KMS-11 (cell line): ENCODE measurements around the gene MSI2.

Source experiments
- H2AFZ ChIP-seq: fragments of 200-600 bp; sonication (generic); 2 replicates; pipeline ENCODE4 v1.6.1; 2016; ENCODE audit warnings: antibody characterized with exemption, mixed run types, low read depth
- H3K27ac ChIP-seq: fragments of 200-600 bp; sonication (generic); 2 replicates; pipeline ENCODE4 v1.6.1; 2016; ENCODE audit warnings: mild to moderate bottlenecking, mixed run types
- H3K27me3 ChIP-seq: fragments of 200-600 bp; sonication (generic); 2 replicates; pipeline ENCODE4 v1.6.1; 2017; ENCODE audit warnings: mild to moderate bottlenecking, low read depth, mixed run types, moderate library complexity; ENCODE audit not compliant: insufficient read depth
- H3K36me3 ChIP-seq: fragments of 200-600 bp; sonication (generic); 2 replicates; pipeline ENCODE4 v1.6.1; 2017; ENCODE audit warnings: mild to moderate bottlenecking, mixed run types; ENCODE audit not compliant: insufficient read depth
- H3K4me1 ChIP-seq: fragments of 200-600 bp; sonication (generic); 2 replicates; pipeline ENCODE4 v1.6.1; 2016; ENCODE audit warnings: mild to moderate bottlenecking, low read depth, mixed run types; ENCODE audit not compliant: poor library complexity, severe bottlenecking
- H3K4me2 ChIP-seq: fragments of 200-600 bp; sonication (generic); 2 replicates; pipeline ENCODE4 v1.7.0; 2016; ENCODE audit warnings: mild to moderate bottlenecking, mixed run types
- H3K4me3 ChIP-seq: fragments of 200-600 bp; sonication (generic); IDR thresholded peaks from 2 replicates; pipeline ENCODE4 v1.6.1; 2017; ENCODE audit warnings: low read depth, low read length, mixed read lengths; ENCODE audit not compliant: insufficient read depth
- H3K79me2 ChIP-seq: fragments of 200-600 bp; sonication (generic); 2 replicates; pipeline ENCODE4 v1.6.1; 2016; ENCODE audit warnings: low read depth, mixed run types; ENCODE audit not compliant: insufficient read depth
- H3K9ac ChIP-seq: fragments of 200-600 bp; sonication (generic); 2 replicates; pipeline ENCODE4 v1.6.1; 2016; ENCODE audit warnings: mild to moderate bottlenecking, mixed run types
- H4K20me1 ChIP-seq: fragments of 200-600 bp; sonication (generic); 2 replicates; pipeline ENCODE4 v1.6.1; 2016; ENCODE audit warnings: mild to moderate bottlenecking, mixed run types; ENCODE audit not compliant: insufficient read depth
- TF ChIP-seq, protein P1 (sequence below): fragments of 200-600 bp; sonication (generic); conservative IDR thresholded peaks from 2 replicates; pipeline ENCODE4 v1.6.1; 2017; ENCODE audit warnings: low read depth, mild to moderate bottlenecking, antibody characterized with exemption, low read length, moderate library complexity, mixed read lengths

MSI2 gene

GRCh38 chr17:57388131-57388725 lies 131.9 kb downstream of the MSI2 start:
- H3K36me3 ChIP-seq, result no peaks in the 10 kb centered on the region
- H3K27ac ChIP-seq, result no peak overlapping the region
- H4K20me1 ChIP-seq, result no peaks in the 10 kb centered on the region
- H3K4me2 ChIP-seq, result no peak overlapping the region
- no peak overlapping the region for H3K9ac ChIP-seq
- H3K79me2 ChIP-seq, result peaks cover 43% of the 10 kb centered on the region; the same call in 1 of the 2 replicates
- H3K4me3 ChIP-seq, result no peak overlapping the region
- no peak overlapping the region for H2AFZ ChIP-seq
- H3K4me1 ChIP-seq, result no peaks in the 10 kb centered on the region
- TF ChIP-seq, protein P1, sequence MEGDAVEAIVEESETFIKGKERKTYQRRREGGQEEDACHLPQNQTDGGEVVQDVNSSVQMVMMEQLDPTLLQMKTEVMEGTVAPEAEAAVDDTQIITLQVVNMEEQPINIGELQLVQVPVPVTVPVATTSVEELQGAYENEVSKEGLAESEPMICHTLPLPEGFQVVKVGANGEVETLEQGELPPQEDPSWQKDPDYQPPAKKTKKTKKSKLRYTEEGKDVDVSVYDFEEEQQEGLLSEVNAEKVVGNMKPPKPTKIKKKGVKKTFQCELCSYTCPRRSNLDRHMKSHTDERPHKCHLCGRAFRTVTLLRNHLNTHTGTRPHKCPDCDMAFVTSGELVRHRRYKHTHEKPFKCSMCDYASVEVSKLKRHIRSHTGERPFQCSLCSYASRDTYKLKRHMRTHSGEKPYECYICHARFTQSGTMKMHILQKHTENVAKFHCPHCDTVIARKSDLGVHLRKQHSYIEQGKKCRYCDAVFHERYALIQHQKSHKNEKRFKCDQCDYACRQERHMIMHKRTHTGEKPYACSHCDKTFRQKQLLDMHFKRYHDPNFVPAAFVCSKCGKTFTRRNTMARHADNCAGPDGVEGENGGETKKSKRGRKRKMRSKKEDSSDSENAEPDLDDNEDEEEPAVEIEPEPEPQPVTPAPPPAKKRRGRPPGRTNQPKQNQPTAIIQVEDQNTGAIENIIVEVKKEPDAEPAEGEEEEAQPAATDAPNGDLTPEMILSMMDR, result no peak
- H3K27me3 ChIP-seq, result no peaks in the 10 kb centered on the region

DNA sequence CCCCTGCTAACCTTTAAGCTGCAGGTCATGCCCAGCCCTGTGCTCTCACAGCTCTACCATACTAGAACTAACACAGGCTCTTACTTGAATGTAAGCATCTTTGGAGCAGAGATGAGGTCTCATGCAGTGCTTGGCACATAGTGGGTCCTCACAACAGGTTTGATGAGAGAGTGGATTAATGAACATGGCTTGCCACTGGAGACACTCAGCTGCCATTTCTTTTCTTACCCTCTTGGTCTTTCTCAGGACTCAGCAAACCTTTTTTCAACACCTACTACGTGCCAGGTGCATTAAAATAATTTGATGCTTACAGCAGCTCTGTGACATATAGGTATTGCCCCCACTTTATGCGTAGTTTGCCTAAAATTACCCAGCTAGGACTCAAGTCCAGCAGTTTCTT lies 133.2 kb downstream of the MSI2 start:
- no peaks in the 10 kb centered on the region for H3K27me3 ChIP-seq
- no peaks in the 10 kb centered on the region; the same call in 1 of the 2 replicates for H4K20me1 ChIP-seq
- H3K4me1 ChIP-seq, result no peaks in the 10 kb centered on the region
- no peak overlapping the region for H3K27ac ChIP-seq
- TF ChIP-seq, protein P1, result no peak
- no peaks in the 10 kb centered on the region for H3K36me3 ChIP-seq
- no peak overlapping the region for H3K9ac ChIP-seq
- H3K4me2 ChIP-seq, result no peak overlapping the region
- peaks cover 52% of the 10 kb centered on the region for H3K79me2 ChIP-seq
- H2AFZ ChIP-seq, result no peak overlapping the region
- no peak overlapping the region for H3K4me3 ChIP-seq

- Histone ChIP-seq H3K36me3 (no peaks in the 10 kb centered on the region), H3K79me2 (peaks cover 57% of the 10 kb centered on the region)
- TF ChIP-seq, protein P1, result no peak
Measured at GRCh38 chr17:57391076-57391825, 134.9 kb downstream of the MSI2 start.

DNA sequence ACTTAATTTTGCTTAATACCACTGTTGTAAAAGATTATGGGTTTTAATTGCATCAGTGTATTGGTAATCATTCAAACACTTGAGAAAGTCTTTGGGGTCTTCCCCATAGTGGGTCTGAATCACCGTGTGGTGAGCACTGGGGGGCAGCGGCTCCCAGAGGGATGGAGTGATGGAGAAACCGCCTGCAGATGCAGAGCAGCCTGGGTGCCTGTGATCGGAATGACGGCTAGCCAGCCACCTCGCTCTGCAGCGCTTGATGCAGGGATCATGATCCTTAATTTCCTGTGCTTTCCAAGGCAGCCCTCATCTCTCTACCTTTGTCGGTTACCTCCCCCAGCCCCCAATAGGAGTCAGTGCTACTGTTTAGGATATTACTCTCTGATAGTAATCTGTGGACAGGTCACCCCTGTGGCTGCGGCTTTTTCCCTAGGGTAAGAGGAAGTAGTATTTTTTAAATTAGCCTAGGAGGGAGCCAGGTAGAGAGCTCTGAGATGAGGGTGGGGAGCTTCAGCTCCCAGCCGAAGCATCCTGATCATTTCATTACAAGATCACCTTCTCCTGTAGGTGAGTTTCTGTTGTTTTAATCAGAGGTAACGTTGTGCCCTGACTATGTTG lies 135.6 kb downstream of the MSI2 start:
- Histone ChIP-seq H3K27me3 (no peaks in the 10 kb centered on the region), H3K4me2 (no peak overlapping the region), H3K4me3 (no peak overlapping the region), H4K20me1 (no peaks in the 10 kb centered on the region; the same call in 1 of the 2 replicates), H3K27ac (no peak overlapping the region), H3K4me1 (no peaks in the 10 kb centered on the region), H3K36me3 (no peaks in the 10 kb centered on the region), H3K79me2 (peaks cover 58% of the 10 kb centered on the region), H3K9ac (no peak overlapping the region), H2AFZ (no peak overlapping the region)
- TF ChIP-seq, protein P1, result no peak

More at GRCh38 chr17:57391076-57391825, 134.9 kb downstream of the MSI2 start:
- no peak overlapping the region for H3K4me2 ChIP-seq
- H3K4me1 ChIP-seq, result no peaks in the 10 kb centered on the region
- no peaks in the 10 kb centered on the region for H3K27me3 ChIP-seq
- no peak overlapping the region for H3K27ac ChIP-seq
- no peak overlapping the region for H3K4me3 ChIP-seq
- H2AFZ ChIP-seq, result no peak overlapping the region
- H4K20me1 ChIP-seq, result no peaks in the 10 kb centered on the region; the same call in 1 of the 2 replicates
- H3K9ac ChIP-seq, result no peak overlapping the region
